DMS 273 (cell line): ENCODE results near the gene KRT23.
A peak's percentile ranks its signal among the peaks of the same experiment; 100 is the strongest.

Experiments used
- DNase-seq: peaks from one replicate; lab custom pipeline; 2025; ENCODE audit not compliant: unreplicated experiment; lab: John Stamatoyannopoulos, UW

The KRT23 gene, protein sequence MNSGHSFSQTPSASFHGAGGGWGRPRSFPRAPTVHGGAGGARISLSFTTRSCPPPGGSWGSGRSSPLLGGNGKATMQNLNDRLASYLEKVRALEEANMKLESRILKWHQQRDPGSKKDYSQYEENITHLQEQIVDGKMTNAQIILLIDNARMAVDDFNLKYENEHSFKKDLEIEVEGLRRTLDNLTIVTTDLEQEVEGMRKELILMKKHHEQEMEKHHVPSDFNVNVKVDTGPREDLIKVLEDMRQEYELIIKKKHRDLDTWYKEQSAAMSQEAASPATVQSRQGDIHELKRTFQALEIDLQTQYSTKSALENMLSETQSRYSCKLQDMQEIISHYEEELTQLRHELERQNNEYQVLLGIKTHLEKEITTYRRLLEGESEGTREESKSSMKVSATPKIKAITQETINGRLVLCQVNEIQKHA

GRCh38 chr17:40937384-40937819, at the start of gene KRT23:
Gene KRT23, minus strand, starts transcription at chr17:40937646. Its CDS starts 1,043 bp downstream, at chr17:40936603.
- DNase-seq, result no peak

DNA sequence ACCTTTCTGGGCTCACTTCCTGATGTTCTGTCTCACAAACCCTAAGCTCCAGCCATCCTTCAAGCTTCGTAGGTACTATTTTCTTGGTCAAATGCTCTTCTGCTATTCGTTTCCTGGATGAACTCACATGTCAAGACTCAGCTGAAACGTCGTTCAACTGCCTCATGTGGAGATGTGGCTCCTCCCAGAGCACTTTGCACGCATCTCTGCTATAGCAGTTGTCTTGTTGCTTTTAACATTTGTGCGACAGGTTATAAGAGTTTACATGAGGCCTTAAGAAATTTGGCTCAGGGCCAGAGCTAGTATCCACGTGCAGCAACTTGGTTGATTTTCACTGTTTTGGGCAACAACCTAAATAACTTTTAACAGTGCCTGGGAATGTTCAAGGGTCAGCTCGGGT, 49.5 kb upstream of the KRT23 start:
- DNase-seq, result no peak

GRCh38 chr17:40984226-40984625, 46.8 kb upstream of the KRT23 start, which contains the start of gene KRT40:
Gene KRT40, minus strand, starts transcription at chr17:40984326. Its CDS starts 53 bp downstream, at chr17:40984273.
- no peak for DNase-seq

DNA sequence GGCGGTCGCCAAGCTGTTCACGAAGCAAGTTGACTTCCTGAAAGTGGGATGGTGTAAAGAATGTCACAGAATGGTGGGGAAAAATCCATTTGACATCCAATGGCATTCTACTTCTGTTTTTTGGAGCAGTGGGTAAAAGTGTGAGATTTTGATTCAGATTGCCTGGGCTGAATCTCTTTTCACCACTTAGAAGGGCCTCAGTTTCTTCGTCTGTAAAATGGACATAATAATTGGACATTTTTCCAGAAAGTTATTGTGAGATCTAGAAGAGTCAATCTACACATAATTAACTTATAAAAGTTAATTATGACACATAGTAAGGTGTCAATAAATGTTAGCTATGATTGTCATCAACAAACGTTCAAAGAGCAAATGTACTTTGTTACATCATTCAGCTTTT, 43.7 kb upstream of the KRT23 start:
- no peak for DNase-seq

DNA sequence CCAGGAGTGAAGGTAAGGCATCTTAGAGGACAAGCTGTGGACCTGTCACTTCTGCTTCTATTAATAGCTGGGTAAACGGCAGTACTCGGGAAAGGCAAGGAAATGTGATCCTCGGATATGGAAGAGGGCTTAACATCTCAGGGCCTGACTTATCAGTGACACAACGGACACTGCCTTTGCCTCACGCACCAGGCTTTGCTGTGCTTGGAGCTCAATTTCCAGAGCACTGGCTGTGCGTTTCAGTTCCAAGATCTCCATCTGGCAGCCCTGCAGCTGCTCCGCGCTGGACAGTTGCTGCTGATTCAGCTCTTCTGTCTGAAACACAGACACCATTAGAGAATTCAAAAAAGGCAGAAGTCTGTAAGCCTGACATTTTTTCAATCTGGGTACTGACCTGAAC, 43.1 kb upstream of the KRT23 start:
- peak; percentile 44 for DNase-seq

DNA sequence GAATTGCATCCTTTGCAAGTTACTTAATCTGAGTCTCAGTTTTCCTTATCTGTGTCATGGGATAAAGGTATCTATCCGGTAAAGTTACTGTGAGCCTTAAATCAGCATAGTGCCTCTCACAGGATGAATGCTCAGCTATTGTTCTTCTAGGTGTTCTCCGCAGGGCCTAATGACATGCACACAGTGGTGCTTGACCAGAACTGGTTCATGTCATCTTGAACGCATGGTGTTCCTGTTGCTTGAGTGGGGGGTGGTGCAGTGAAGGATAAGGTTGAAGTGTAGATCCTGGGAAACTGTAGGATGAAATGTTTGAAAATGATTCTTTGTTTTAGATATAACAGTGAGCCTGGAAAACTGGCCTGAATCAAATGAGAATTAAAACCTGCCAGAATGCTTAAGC, 42.7 kb upstream of the KRT23 start:
- DNase-seq, result no peak

DNA sequence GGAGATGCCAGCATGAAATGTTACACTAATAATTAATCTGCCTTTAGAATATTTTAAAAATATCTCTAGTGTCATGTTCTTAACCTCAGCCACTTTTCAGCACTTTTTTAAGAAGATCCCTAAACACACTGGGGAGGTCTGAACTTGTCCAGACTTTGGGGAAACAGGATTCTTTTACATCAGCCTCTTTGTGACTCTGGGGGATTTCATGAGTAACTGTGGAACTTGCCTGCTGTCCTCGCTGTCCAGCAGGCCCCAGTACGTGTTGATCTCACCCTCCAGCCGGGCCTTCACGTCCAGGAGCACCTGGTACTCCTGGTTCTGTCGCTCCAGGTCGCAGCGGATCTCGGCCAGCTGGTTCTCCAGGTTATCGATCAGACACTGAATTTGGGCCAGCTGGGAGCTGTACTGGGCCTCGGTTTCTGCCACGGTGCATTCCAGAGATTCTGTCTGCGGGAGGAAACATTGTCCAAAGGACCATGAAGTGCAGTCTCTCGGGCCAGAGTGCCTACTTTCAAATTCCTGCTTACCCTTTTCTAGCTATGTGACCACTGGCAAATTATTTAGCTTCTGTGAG, 41.2 kb upstream of the KRT23 start:
- DNase-seq, result no peak

DNA sequence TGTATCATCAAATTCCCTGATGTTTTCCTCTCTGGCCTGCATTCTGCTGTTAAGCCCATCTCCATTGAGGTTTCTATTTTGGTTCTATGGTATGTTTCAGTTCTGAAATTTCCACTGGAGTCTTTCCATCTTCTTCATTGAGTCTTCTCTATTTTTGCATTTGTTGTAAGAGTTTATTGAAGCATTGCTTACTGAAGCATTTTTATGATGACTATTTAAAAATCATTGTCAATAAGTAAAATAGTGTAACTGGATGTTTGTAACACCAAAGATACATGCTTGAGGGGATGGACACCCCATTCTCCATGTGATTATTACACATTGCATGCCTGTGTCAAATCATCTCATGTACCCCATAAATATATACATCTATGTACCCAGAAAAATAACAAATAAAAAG, 38.1 kb upstream of the KRT23 start:
- no peak for DNase-seq

DNA sequence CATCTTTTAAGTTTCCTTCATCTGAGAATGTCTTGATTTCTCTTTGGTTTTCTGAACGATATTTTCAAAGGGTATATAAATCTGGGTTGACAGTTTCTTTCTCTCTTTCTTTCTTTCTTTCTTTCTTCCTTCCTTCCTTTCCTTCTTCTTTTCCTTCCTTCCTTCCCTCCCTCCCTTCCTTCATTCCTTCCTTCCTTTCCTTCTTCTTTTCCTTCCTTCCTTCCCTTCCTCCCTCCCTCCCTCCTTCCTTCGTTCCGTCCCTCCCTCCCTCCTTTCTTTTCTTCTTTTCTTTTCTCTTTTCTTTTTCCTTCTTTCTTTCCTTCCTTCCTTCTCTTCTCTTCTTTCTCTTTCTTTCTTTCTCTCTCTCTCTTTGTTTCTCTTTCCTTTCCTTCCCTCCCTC, 36.9 kb upstream of the KRT23 start:
- no peak for DNase-seq

DNA sequence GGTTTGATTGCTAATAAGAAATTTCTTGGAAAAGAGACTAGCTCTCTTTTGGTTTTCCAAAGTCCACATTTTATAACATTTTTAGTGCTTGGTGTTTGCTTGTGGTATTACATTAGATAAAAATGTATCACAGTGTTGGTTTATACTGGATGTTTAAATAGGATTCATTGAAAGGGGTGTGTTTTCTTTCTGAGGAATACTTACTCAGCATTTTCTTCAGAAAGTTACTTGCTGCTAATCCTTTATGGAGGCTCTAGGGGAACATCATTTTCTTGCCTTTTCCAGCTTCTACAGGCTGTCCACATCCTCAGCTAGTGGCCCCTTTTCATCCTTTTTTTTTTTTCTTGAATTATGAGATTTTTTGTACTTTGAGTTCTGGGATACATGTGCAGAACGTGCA, 30.1 kb upstream of the KRT23 start:
- DNase-seq, result no peak

DNA sequence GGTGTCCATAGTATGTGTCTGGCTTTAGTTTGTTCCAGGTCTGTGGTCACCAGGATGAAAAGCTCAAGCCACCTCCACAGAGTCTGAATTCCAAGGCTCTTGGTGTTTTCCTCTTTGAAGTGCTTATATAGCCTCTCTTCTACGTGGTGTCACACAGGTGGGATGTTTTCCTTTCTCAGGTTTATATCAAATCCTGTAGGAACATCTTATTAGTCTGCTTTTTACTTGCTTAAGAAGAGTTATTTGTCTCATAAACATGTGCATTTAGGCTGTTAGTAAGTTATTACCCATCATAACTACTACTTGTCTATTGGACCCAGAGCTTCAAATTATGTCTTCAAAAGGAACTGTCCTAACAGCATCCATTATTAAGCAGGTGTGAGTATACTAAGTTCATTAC, 29.4 kb upstream of the KRT23 start, which contains the start of gene KRT39:
TSS of gene KRT39 (minus strand) at position 101 of the 400 bp plus-strand sequence. CDS start at position 9, 92 bp downstream.
- no peak for DNase-seq

DNA sequence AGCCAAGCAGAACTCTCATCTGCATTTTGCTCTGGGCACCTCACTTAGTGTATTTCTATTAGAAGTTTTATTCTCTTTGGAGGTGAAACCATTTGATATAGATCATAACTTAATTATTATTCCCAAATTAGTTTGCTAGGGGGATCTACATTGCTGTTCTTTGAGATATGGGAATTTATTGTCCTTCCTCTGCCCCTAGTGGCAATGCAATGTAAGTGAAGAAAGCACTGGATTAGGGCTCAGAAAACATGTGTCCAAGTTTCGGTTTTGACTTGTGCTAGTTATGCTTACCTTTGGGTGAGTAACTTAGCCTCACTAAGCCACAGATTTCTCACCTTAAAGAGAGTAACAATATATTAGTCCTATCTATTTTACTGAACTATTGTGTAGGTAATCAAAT, 26.4 kb upstream of the KRT23 start:
- peak; percentile 35 for DNase-seq

DNA sequence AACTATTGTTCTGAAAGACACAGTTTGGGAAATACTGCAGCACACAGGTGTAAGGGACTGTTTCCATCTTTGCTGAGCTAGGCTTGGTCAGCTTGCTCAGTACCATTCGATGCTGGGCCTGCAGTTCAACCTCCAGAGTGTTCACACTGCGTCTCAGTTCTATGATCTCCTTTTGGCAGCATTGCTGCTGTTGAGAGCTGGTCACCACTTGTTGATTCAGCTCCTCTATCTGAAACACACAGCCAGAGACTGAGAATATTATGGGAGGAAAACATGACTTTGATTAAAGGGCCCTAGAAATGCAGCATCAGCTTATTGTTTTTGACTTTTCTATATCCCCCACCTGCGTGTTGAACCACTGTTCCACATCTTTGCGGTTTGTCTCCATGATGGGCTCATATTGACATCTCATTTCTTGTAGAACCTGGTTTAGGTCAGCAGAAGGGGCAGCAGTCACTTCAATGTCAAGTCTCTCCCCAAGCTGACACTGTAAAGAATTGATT, 24.7 kb upstream of the KRT23 start:
- no peak for DNase-seq

GRCh38 chr17:40961591-40961990, 24.1 kb upstream of the KRT23 start:
- no peak for DNase-seq

DNA sequence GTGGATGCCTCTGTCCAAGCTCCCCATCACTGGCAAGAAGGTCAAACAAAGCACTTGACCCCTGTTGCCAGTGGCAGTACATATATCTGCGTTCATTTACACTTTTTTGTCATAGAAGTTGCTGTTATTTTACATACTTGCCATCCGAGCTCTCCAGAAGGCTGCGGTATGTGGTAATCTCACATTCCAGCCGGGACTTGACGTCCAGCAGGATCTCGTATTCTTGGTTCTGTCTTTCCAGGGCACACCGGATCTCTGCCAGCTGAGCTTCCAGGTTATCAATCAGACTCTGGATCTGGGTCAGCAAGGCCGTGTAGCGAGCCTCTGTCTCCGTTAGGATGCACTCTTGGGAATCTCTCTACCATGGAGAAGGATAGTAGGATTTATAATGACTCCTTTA, 22.7 kb upstream of the KRT23 start:
- no peak for DNase-seq

DNA sequence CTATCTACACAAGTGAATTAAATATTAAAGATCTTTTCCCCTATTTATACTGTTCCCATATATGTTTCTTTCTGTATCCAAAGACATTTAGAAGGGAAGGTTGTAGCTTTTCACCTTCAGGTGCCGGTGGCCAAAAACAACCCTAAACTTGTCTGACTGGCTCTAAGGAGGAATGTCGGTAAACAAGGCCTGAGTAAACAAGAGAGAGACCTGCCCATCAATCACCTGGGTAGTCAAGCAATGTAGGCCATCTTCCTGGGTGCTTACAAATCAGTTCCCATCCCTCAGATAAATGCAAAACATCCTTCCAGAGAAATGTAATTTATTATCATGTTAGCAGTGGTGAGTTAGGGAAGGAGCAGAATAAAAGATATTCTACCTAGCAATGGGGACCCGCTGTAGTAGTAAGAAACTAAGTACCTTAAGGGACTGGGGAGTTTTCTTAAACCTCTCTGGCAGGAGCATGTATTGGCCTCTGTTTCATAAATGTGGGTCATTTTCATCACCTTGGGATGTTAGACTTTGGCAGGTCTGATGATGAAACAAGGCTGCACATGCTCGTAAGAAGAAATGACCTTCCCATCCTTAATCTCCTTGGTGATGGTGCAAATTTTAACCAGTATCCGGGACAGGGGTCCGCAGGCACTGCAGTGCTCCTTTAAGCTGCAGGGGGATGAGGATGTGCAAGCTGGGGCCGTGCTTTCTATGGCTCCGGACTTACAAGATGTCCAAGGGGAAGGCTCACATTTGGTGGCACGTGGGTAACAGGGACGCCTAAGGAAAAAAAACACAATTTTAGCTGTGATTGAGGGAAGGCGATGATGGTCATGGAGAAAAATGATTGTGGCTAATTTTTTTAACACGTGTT, 20.9 kb upstream of the KRT23 start:
- DNase-seq, result no peak

- DNase-seq, result no peak
These were observed 19.2 kb upstream of the KRT23 start for GRCh38 chr17:40956401-40957254.

GRCh38 chr17:40953881-40954280, 16.4 kb upstream of the KRT23 start:
- no peak for DNase-seq

GRCh38 chr17:40952661-40953060, 15.2 kb upstream of the KRT23 start:
- DNase-seq, result no peak

GRCh38 chr17:40952154-40952553, 14.7 kb upstream of the KRT23 start:
- DNase-seq, result no peak
